ENCODE data around the gene TMCO1. TPM values are rescaled to one million over a fixed set of nuclear protein-coding genes. Genes with fewer than 3 reads are reported as not detected.

Gene TMCO1
- total RNA-seq, 1 experiment from 2014 or later, result 80.6 TPM

DNA sequence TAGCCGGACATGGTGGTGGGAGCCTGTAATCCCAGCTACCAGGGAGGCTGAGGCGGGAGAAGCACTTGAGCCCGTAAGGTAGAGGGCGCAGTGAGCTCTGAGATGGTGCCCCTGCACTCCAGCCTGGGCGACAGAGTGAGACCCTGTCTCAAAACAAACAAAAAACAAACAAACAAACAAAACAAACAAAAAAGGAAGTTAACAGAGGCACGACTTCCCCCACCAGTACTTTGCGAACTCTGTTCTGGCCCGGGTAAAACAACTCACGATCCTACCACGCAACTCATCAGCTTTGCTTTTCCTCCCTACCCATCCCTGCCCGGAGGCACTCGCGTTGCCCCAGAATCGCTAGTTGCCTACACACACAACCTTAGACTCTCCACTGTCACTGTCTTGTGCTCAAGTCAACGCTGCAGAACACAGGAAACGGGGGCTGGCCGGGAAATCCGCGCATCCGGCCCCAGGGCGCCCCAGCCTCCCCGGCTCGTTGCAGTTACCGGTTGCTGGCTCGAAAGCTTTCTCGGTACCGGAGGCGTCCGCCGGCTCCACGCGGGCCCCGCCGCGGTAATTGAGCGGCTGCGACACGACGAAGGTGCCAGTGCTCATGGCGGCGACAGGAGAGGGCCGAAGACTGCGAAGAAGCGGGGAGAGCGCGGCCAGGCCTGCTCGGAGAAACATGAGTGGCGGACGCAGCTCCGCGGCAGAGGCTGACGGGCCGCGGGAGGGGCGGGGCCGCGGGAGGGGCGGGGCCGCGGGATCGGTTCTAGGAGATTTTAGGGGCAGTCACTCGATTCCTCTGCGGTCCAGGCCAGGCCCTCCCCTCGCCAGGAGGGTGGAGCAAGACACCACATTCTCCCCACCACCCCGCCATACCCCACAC, 70.5 kb downstream of the TMCO1 start, which contains the start of gene ALDH9A1:
ALDH9A1 (minus strand) TSS at position 682 of the 880 bp plus-strand sequence; CDS start at position 678, 4 bp downstream.
- H3F3A ChIP-seq (ENCODE audit: low read length, unreplicated experiment), result peaks cover 3% of the 10 kb centered on the region
- peak within 1 kb of the TSS; percentile 76 for H3K27ac ChIP-seq (ENCODE audit: low read length)
- ChIA-PET POLR2A (ENCODE audit: unreplicated experiment) (interaction anchor here (0.5 to 1.2 kb wide), 7 partner anchors 10 to 101 kb away, joined by 3 to 5 read pairs (median 4); partner anchors contain the start of gene TMCO1), CTCF (interaction anchor here (0.7 to 1.3 kb wide), 5 partner anchors 66 to 936 kb away, joined by 3 to 8 read pairs (median 5); partner anchors contain the start of gene MGST3)
- BruUV-seq (replicated peaks), result TSS peak; percentile 47
- H3K9me2 ChIP-seq (replicated peaks; ENCODE audit: low read length), result no peaks in the 10 kb centered on the region
- peaks cover 18% of the 10 kb centered on the region for H3K4me1 ChIP-seq (ENCODE audit: insufficient read depth, low read length)
- peaks cover 42% of the 10 kb centered on the region for H3K79me2 ChIP-seq (ENCODE audit: low read length)
- peak within 1 kb of the TSS; percentile 88 for H3K9ac ChIP-seq (ENCODE audit: low read length)
- peak within 1 kb of the TSS; percentile 94 for H2AFZ ChIP-seq (ENCODE audit: low read length)
- H4K20me1 ChIP-seq (ENCODE audit: low read length), result peaks cover 13% of the 10 kb centered on the region
- DNase-seq (peak; percentile 92), ATAC-seq (peak; percentile 85)
- intact Hi-C loops (cut with micrococcal nuclease), result loop anchor here (1.0 to 10.0 kb wide), 5 partner anchors 67 to 323 kb away; partner anchors contain the start of gene MGST3
- H3K36me3 ChIP-seq (ENCODE audit: low read depth, low read length), result peaks cover 6% of the 10 kb centered on the region
- TF ChIP-seq, protein P1, sequence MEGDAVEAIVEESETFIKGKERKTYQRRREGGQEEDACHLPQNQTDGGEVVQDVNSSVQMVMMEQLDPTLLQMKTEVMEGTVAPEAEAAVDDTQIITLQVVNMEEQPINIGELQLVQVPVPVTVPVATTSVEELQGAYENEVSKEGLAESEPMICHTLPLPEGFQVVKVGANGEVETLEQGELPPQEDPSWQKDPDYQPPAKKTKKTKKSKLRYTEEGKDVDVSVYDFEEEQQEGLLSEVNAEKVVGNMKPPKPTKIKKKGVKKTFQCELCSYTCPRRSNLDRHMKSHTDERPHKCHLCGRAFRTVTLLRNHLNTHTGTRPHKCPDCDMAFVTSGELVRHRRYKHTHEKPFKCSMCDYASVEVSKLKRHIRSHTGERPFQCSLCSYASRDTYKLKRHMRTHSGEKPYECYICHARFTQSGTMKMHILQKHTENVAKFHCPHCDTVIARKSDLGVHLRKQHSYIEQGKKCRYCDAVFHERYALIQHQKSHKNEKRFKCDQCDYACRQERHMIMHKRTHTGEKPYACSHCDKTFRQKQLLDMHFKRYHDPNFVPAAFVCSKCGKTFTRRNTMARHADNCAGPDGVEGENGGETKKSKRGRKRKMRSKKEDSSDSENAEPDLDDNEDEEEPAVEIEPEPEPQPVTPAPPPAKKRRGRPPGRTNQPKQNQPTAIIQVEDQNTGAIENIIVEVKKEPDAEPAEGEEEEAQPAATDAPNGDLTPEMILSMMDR (conservative IDR thresholded peaks at IDR 0.05; ENCODE audit: low read depth, low read length), result peak; percentile 62
- no peak for TF ChIP-seq EZH2 (IDR thresholded peaks at IDR 0.05; ENCODE audit: low read length, unreplicated experiment)
- TF ChIP-seq EZH2phosphoT487 (IDR thresholded peaks at IDR 0.05; ENCODE audit: borderline replicate concordance, low read length), result no peak
- peak within 1 kb of the TSS; percentile 90 for H3K4me2 ChIP-seq (ENCODE audit: low read length)
- peak within 1 kb of the TSS; percentile 97 for H3K4me3 ChIP-seq (ENCODE audit: low read length)
- no peaks in the 10 kb centered on the region for H3K27me3 ChIP-seq (ENCODE audit: low read length)
- H3K9me3 ChIP-seq (ENCODE audit: low read length), result no peaks in the 10 kb centered on the region

- BruUV-seq (replicated peaks), result no TSS peak
- CTCF ChIA-PET, result interaction anchor here (1.0 to 1.3 kb wide), 3 partner anchors 66 to 96 kb away, joined by 4 to 8 read pairs (median 5); partner anchors contain the start of gene MGST3
- POLR2A ChIA-PET (ENCODE audit: unreplicated experiment), result interaction anchor here (0.5 to 1.2 kb wide), 6 partner anchors 11 to 101 kb away, joined by 3 to 5 read pairs (median 4); partner anchors contain the start of gene TMCO1
Measured at GRCh38 chr1:165697491-165697880, 71.2 kb downstream of the TMCO1 start.

More at GRCh38 chr1:165697491-165697880, 71.2 kb downstream of the TMCO1 start:
- H3K9ac ChIP-seq (ENCODE audit: low read length), result peak overlapping the region; percentile 88
- H3K4me3 ChIP-seq (ENCODE audit: low read length), result peak overlapping the region; percentile 97
- peak overlapping the region; percentile 76; the same call in 1 of the 2 replicates for H3K27ac ChIP-seq (ENCODE audit: low read length)
- H3K79me2 ChIP-seq (ENCODE audit: low read length), result peaks cover 42% of the 10 kb centered on the region
- ATAC-seq, result no peak
- H3K27me3 ChIP-seq (ENCODE audit: low read length), result no peaks in the 10 kb centered on the region
- H4K20me1 ChIP-seq (ENCODE audit: low read length), result peaks cover 13% of the 10 kb centered on the region
- no peaks in the 10 kb centered on the region for H3K9me2 ChIP-seq (replicated peaks; ENCODE audit: low read length)
- peak; percentile 27 for DNase-seq
- peaks cover 3% of the 10 kb centered on the region for H3F3A ChIP-seq (ENCODE audit: low read length, unreplicated experiment)
- H3K4me1 ChIP-seq (ENCODE audit: insufficient read depth, low read length), result peaks cover 18% of the 10 kb centered on the region
- peaks cover 6% of the 10 kb centered on the region for H3K36me3 ChIP-seq (ENCODE audit: low read depth, low read length)
- H2AFZ ChIP-seq (ENCODE audit: low read length), result peak overlapping the region; percentile 94; the same call in 1 of the 2 replicates
- peak overlapping the region; percentile 90 for H3K4me2 ChIP-seq (ENCODE audit: low read length)
- TF ChIP-seq, protein P1 (conservative IDR thresholded peaks at IDR 0.05; ENCODE audit: low read depth, low read length), result no peak
- no peak for TF ChIP-seq EZH2 (IDR thresholded peaks at IDR 0.05; ENCODE audit: low read length, unreplicated experiment)
- no peak for TF ChIP-seq EZH2phosphoT487 (IDR thresholded peaks at IDR 0.05; ENCODE audit: borderline replicate concordance, low read length)
- no peaks in the 10 kb centered on the region for H3K9me3 ChIP-seq (ENCODE audit: low read length)
- intact Hi-C loops (cut with micrococcal nuclease), result loop anchor here (10.0 kb wide), 1 partner anchor 323 kb away; no protein-coding TSS in a partner anchor

Data from PC-3 (cell line).